ENCODE measurements around the gene RANBP10.
A peak's percentile ranks its signal among the peaks of the same experiment; 100 is the strongest.

Gene RANBP10

GRCh38 chr16:67828651-67829050 is 22.3 kb upstream of the RANBP10 start:
- DNase-seq (ENCODE audit: low read depth in 3 of 3, low spot score in 1 of 3) = no peak

GRCh38 chr16:67825906-67826305 is 19.5 kb upstream of the RANBP10 start:
- DNase-seq (ENCODE audit: low read depth in 3 of 3, low spot score in 1 of 3) = no peak

- DNase-seq (ENCODE audit: low read depth in 3 of 3, low spot score in 1 of 3) = no peak
Measured at GRCh38 chr16:67825119-67825518, 18.8 kb upstream of the RANBP10 start.

GRCh38 chr16:67822511-67822910 is 16.2 kb upstream of the RANBP10 start:
- DNase-seq (ENCODE audit: low read depth in 3 of 3, low spot score in 1 of 3) = no peak

- no peak for DNase-seq (ENCODE audit: low read depth in 3 of 3, low spot score in 1 of 3)
Measured at GRCh38 chr16:67820608-67821259, 14.4 kb upstream of the RANBP10 start.

GRCh38 chr16:67814567-67814966 is 8.2 kb upstream of the RANBP10 start:
- DNase-seq (ENCODE audit: low read depth in 3 of 3, low spot score in 1 of 3) = no peak

- no peak for DNase-seq (ENCODE audit: low read depth in 3 of 3, low spot score in 1 of 3)
Measured at GRCh38 chr16:67811899-67812298, 5.5 kb upstream of the RANBP10 start.

- DNase-seq (ENCODE audit: low read depth in 3 of 3, low spot score in 1 of 3) = no peak
Measured at GRCh38 chr16:67807148-67807682, 855 bp upstream of the RANBP10 start.

GRCh38 chr16:67805718-67806427 is 487 bp downstream of the RANBP10 start:
- no peak for DNase-seq (ENCODE audit: low read depth in 3 of 3, low spot score in 1 of 3)

- no peak for DNase-seq (ENCODE audit: low read depth in 3 of 3, low spot score in 1 of 3)
Measured at GRCh38 chr16:67804853-67805542, 1.4 kb downstream of the RANBP10 start.

- no peak for DNase-seq (ENCODE audit: low read depth in 3 of 3, low spot score in 1 of 3)
Measured at GRCh38 chr16:67803894-67804293, 2.5 kb downstream of the RANBP10 start.

- peak in 2 of 3 donors; percentile 6 to 13 for DNase-seq (ENCODE audit: low read depth in 3 of 3, low spot score in 1 of 3)
Measured at GRCh38 chr16:67801883-67802282, 4.5 kb downstream of the RANBP10 start.

- no peak for DNase-seq (ENCODE audit: low read depth in 3 of 3, low spot score in 1 of 3)
Measured at GRCh38 chr16:67801241-67801640, 5.1 kb downstream of the RANBP10 start.

- no peak for DNase-seq (ENCODE audit: low read depth in 3 of 3, low spot score in 1 of 3)
Measured at GRCh38 chr16:67800338-67800926, 5.9 kb downstream of the RANBP10 start.

GRCh38 chr16:67796099-67796718 is 10.2 kb downstream of the RANBP10 start:
- no peak for DNase-seq (ENCODE audit: low read depth in 3 of 3, low spot score in 1 of 3)

GRCh38 chr16:67790071-67790470 is 16.3 kb downstream of the RANBP10 start:
- no peak for DNase-seq (ENCODE audit: low read depth in 3 of 3, low spot score in 1 of 3)

- no peak for DNase-seq (ENCODE audit: low read depth in 3 of 3, low spot score in 1 of 3)
Measured at GRCh38 chr16:67786491-67786890, 19.9 kb downstream of the RANBP10 start.

- no peak for DNase-seq (ENCODE audit: low read depth in 3 of 3, low spot score in 1 of 3)
Measured at GRCh38 chr16:67783353-67783725, 23.0 kb downstream of the RANBP10 start.

GRCh38 chr16:67782567-67783352 is 23.6 kb downstream of the RANBP10 start:
- DNase-seq (ENCODE audit: low read depth in 3 of 3, low spot score in 1 of 3) = no peak

GRCh38 chr16:67781565-67781921 is 24.8 kb downstream of the RANBP10 start:
- no peak for DNase-seq (ENCODE audit: low read depth in 3 of 3, low spot score in 1 of 3)
